ENCODE results near the gene ELK4. TPM values are rescaled to one million over a fixed set of nuclear protein-coding genes. Genes with fewer than 3 reads are reported as not detected.
A peak's percentile ranks its signal among the peaks of the same experiment; 100 is the strongest.

ELK4 gene
- total and polyA plus RNA-seq, 2 of the 13 experiments (the other 11 are each of a cell fraction or from before 2014, with no cell fraction given), result 8.3 to 13.1 TPM

GRCh38 chr1:205582046-205582445 is 49.8 kb downstream of the ELK4 start (continued):
- TF ChIP-seq SNAI1 (CRISPR knock-in tag; IDR thresholded peaks at IDR 0.05; ENCODE audit: borderline replicate concordance), result no peak
- TF ChIP-seq ZNF766 (CRISPR knock-in tag; IDR thresholded peaks at IDR 0.05; ENCODE audit: borderline replicate concordance), result no peak
- no peak for TF ChIP-seq RBAK (CRISPR knock-in tag; IDR thresholded peaks at IDR 0.05)
- no peak for TF ChIP-seq ZBTB10 (CRISPR knock-in tag; IDR thresholded peaks at IDR 0.05; ENCODE audit: borderline replicate concordance)
- TF ChIP-seq ARID5B (CRISPR knock-in tag; IDR thresholded peaks at IDR 0.05), result 0 out of 2 replicates have a peak, but pooled peaks have one; percentile 28
- peak; percentile 53; the same call in 1 of the 2 replicates for TF ChIP-seq GABPB1 (CRISPR knock-in tag; IDR thresholded peaks at IDR 0.05)
- TF ChIP-seq CENPT (CRISPR knock-in tag; IDR thresholded peaks at IDR 0.05; ENCODE audit: low read depth), result no peak
- TF ChIP-seq PHF20 (CRISPR knock-in tag; IDR thresholded peaks at IDR 0.05), result peak; percentile 32; the same call in 1 of the 2 replicates
